ENCODE data around the gene CCDC120.

The CCDC120 gene

GRCh38 chrX:49106296-49106695 lies 47.5 kb downstream of the CCDC120 start:
- H2AFZ ChIP-seq (ENCODE audit: low read length), result no peak overlapping the region
- H3K27me3 ChIP-seq (replicated peaks; ENCODE audit: insufficient read depth, low read length), result no peaks in the 10 kb centered on the region
- no peaks in the 10 kb centered on the region for H3K79me2 ChIP-seq (ENCODE audit: low read length)
- H3K9ac ChIP-seq (ENCODE audit: low read length), result no peak overlapping the region
- no peak overlapping the region for H3K4me3 ChIP-seq (ENCODE audit: low read length)
- H3K4me2 ChIP-seq (ENCODE audit: low read depth, low read length), result no peak overlapping the region
- TF ChIP-seq CTCF (IDR thresholded peaks at IDR 0.05; ENCODE audit: low read length) (no peak), EZH2phosphoT487 (IDR thresholded peaks at IDR 0.05; ENCODE audit: low read length) (no peak), EZH2 (optimal IDR thresholded peaks at IDR 0.05; ENCODE audit: low read depth, low read length) (no peak)
- H4K20me1 ChIP-seq (ENCODE audit: insufficient read depth, low read length), result no peaks in the 10 kb centered on the region
- no peak for DNase-seq
- H3K36me3 ChIP-seq (replicated peaks; ENCODE audit: insufficient read depth, low read length), result no peaks in the 10 kb centered on the region
- no peaks in the 10 kb centered on the region for H3K9me2 ChIP-seq (replicated peaks; ENCODE audit: insufficient read depth, low read length)
- no peak overlapping the region for H3K27ac ChIP-seq (ENCODE audit: low read length)
- no peaks in the 10 kb centered on the region for H3K9me3 ChIP-seq (replicated peaks; ENCODE audit: insufficient read depth, low read length)
- H3F3A ChIP-seq (ENCODE audit: insufficient read depth, low read length), result no peaks in the 10 kb centered on the region
- no peaks in the 10 kb centered on the region for H3K4me1 ChIP-seq (ENCODE audit: low read length)

GRCh38 chrX:49106930-49107329 lies 48.1 kb downstream of the CCDC120 start:
- H4K20me1 ChIP-seq (ENCODE audit: insufficient read depth, low read length), result no peaks in the 10 kb centered on the region
- no peak overlapping the region for H3K27ac ChIP-seq (ENCODE audit: low read length)
- H3K4me3 ChIP-seq (ENCODE audit: low read length), result no peak overlapping the region
- no peak overlapping the region for H2AFZ ChIP-seq (ENCODE audit: low read length)
- no peaks in the 10 kb centered on the region for H3K27me3 ChIP-seq (replicated peaks; ENCODE audit: insufficient read depth, low read length)
- H3K36me3 ChIP-seq (replicated peaks; ENCODE audit: insufficient read depth, low read length), result no peaks in the 10 kb centered on the region
- DNase-seq, result no peak
- no peak overlapping the region for H3K9ac ChIP-seq (ENCODE audit: low read length)
- no peaks in the 10 kb centered on the region for H3K4me1 ChIP-seq (ENCODE audit: low read length)
- TF ChIP-seq EZH2phosphoT487 (IDR thresholded peaks at IDR 0.05; ENCODE audit: low read length) (no peak), CTCF (IDR thresholded peaks at IDR 0.05; ENCODE audit: low read length) (peak; percentile 35)
- no peak overlapping the region for H3K4me2 ChIP-seq (ENCODE audit: low read depth, low read length)
- no peaks in the 10 kb centered on the region for H3K79me2 ChIP-seq (ENCODE audit: low read length)
- no peaks in the 10 kb centered on the region for H3K9me2 ChIP-seq (replicated peaks; ENCODE audit: insufficient read depth, low read length)
- H3K9me3 ChIP-seq (replicated peaks; ENCODE audit: insufficient read depth, low read length), result no peaks in the 10 kb centered on the region
- no peaks in the 10 kb centered on the region for H3F3A ChIP-seq (ENCODE audit: insufficient read depth, low read length)

- TF ChIP-seq CTCF (IDR thresholded peaks at IDR 0.05; ENCODE audit: low read length) (no peak), EZH2phosphoT487 (IDR thresholded peaks at IDR 0.05; ENCODE audit: low read length) (no peak), EZH2 (optimal IDR thresholded peaks at IDR 0.05; ENCODE audit: low read depth, low read length) (no peak)
- no peaks in the 10 kb centered on the region for H3K27me3 ChIP-seq (replicated peaks; ENCODE audit: insufficient read depth, low read length)
- H2AFZ ChIP-seq (ENCODE audit: low read length), result no peak overlapping the region
- no peaks in the 10 kb centered on the region for H3K79me2 ChIP-seq (ENCODE audit: low read length)
- no peak for DNase-seq
- H3K27ac ChIP-seq (ENCODE audit: low read length), result no peak overlapping the region
- no peaks in the 10 kb centered on the region for H3K36me3 ChIP-seq (replicated peaks; ENCODE audit: insufficient read depth, low read length)
- no peaks in the 10 kb centered on the region for H3K9me2 ChIP-seq (replicated peaks; ENCODE audit: insufficient read depth, low read length)
- no peak overlapping the region for H3K4me3 ChIP-seq (ENCODE audit: low read length)
- H3K9me3 ChIP-seq (replicated peaks; ENCODE audit: insufficient read depth, low read length), result no peaks in the 10 kb centered on the region
- H4K20me1 ChIP-seq (ENCODE audit: insufficient read depth, low read length), result no peaks in the 10 kb centered on the region
- H3K9ac ChIP-seq (ENCODE audit: low read length), result no peak overlapping the region
- H3K4me2 ChIP-seq (ENCODE audit: low read depth, low read length), result no peak overlapping the region
- no peaks in the 10 kb centered on the region for H3K4me1 ChIP-seq (ENCODE audit: low read length)
- H3F3A ChIP-seq (ENCODE audit: insufficient read depth, low read length), result no peaks in the 10 kb centered on the region
Measured at GRCh38 chrX:49108641-49109040, 49.8 kb downstream of the CCDC120 start.
